HG02610 (cell line): ENCODE data around the gene RDH5.
"Not testable (repeated sequence)": the region's sequence is repeated elsewhere in the genome, so short reads cannot be mapped to it uniquely, and the experiment has no call there.

Experiments used
- ATAC-seq: cut with Tn5 transposase; IDR thresholded peaks from one replicate; pipeline ENCODE4 v1.9.1; 2021; ENCODE audit warnings: mild to moderate bottlenecking, moderate library complexity; ENCODE audit not compliant: unreplicated experiment

Gene RDH5

GRCh38 chr12:55744340-55745030 is 24.3 kb downstream of the RDH5 start:
- ATAC-seq: no peak

GRCh38 chr12:55745361-55746173 is 25.4 kb downstream of the RDH5 start:
- no peak for ATAC-seq

DNA sequence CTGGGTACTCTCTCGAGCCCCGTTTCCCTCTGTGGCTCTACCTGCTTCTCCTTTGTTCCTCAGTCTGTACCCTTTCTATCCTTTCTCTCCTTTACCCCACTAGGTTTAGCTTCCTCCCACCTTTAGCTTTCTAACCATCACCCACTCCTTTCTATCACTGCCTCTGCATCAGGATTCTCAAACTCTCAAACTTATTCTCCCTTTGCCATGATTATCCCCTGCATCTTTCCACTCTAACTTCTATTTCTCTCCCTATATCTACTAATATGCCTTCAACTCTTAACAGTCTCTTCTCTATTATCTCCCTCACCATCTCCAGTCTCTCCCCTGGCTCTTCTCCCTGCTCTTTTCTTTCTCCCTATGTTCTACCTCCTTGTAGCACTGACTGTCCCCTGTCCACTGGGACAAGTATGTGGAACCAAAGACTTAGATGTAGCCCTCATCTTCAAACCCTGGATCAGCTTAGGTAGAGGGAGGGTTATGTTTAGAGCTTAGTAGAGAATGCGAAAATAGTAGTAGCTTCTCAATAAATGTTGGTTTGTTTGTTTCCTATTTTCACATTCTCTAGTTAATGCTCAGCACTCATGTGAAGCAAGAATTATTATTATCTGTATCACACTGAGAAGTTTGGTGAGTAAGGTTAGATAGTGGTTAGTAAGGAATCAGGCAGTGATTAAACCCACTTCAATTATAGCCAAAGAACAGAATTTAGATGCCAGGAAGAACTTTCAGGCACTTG is 26.1 kb downstream of the RDH5 start:
- ATAC-seq: no peak

DNA sequence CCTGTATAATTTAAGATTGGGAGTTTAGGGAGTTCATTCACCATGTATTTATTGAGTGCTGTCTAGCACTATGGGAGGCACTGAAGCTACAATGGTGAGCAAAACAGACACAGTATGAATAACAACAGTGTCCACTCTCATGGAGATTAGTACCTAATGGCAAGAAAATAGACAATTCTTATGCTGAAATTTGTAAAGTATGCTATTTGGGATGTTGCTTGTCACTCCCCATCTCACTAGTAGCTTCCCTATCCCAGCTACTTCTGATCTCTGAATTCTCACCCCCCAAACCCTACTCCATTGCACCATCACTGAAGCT is 26.7 kb downstream of the RDH5 start:
- no peak for ATAC-seq

DNA sequence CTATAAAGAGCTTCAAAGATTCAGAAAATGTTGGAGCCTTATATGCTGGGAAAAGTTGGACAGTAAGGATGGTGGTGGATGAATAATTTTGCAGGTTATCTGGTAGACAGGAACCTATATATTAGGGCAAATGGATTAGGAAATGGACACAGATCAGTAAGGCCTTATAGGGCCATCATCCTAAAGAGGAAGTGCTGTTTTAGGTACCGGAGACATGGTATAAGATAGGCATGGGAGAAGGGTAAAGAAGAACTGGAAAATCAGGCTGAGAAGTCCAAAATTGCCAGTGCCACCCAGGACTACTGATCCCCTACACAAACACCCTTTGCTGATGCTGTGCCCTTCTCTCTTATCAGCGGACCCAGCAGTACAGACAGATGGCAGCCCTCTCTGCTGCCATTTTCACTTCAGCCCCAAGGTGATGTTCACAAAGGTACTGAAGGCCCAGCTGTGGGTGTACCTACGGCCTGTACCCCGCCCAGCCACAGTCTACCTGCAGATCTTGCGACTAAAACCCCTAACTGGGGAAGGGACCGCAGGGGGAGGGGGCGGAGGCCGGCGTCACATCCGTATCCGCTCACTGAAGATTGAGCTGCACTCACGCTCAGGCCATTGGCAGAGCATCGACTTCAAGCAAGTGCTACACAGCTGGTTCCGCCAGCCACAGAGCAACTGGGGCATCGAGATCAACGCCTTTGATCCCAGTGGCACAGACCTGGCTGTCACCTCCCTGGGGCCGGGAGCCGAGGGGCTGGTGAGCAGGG is 28.2 kb downstream of the RDH5 start:
- no peak for ATAC-seq

- ATAC-seq: no peak
Measured at GRCh38 chr12:55755246-55755645, 35.1 kb downstream of the RDH5 start.

GRCh38 chr12:55757701-55758100 is 37.5 kb downstream of the RDH5 start:
- no peak for ATAC-seq

DNA sequence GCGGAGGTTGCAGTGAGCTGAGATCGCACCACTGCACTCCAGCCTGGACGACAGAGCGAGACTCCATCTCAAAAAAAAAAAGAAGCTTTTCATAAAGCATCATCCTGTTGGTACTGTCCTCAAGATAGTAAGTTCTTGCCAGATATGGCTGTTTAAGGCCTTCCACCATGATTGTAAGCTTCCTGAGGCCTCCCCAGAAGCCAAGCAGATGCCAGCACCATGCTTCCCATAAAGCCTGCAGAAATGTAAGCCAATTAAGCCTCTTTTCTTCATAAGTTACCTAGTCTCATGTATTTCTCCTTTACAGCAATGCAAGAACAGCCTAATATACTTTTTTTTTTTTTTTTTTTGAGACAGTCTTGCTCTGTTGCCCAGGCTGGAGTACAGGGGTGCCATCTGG is 38.4 kb downstream of the RDH5 start:
- ATAC-seq: not testable (repeated sequence)

DNA sequence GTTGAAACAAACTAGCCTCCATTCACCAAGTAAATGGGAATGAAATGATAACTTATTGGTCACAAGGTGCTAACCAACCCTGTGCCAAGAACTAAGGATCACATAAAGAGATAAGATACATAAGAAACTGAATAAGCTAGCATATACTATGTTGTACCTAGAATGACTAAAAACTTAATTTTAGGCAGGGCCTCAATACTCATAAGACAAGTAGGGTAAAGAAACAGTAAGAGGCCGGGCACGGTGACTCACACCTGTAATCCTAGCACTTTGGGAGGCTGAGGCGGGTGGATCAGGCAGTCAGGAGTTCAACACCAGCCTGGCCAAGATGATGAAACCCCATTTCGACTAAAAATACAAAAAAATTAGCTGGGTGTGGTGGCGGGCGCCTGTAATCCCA is 40.5 kb downstream of the RDH5 start:
- no peak for ATAC-seq

DNA sequence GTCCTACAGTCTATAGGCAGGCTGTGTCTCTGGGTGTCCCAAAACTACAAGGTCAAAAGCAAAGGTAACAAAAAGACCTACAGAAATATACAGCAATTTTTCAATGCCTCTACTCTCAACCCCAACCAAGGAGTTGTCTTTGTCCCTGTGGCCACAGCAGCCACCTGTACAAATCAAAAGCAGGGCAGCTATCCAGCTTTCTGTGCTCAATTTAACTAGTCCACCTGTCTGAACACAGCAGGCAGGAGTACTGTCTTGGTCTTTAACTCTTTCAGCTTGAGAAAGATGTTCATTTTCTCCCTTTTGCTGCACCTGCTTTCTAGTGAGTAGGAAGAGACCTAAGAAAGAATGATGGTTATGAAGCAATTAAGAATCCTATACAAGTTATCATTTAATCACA is 42.5 kb downstream of the RDH5 start:
- no peak for ATAC-seq

DNA sequence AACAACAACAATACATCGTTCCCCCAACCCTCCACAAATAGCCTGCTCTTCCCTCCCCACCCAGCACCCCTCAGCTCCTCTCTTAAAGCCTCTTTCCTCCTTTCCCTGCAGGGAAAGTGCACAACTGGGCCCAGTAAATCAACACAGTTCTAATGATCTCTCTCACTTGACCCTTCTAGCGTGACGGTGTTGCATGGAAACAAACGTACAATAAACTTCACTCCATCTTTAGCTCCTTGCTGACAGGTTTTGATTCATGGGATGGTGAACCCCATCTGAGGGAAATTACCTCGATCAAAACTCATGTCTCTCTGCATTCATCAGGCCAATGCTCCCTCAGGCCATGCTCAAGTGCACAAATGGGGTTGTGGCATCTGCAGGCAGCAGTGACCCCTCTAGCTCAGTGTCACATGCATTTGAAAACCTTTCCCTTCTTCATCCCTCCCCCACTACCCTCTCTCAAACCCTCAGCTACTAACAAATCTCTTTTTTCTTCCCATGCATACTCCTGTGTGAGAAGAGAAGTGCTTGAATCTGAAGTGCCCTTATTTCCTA is 45.6 kb downstream of the RDH5 start:
- ATAC-seq: no peak

DNA sequence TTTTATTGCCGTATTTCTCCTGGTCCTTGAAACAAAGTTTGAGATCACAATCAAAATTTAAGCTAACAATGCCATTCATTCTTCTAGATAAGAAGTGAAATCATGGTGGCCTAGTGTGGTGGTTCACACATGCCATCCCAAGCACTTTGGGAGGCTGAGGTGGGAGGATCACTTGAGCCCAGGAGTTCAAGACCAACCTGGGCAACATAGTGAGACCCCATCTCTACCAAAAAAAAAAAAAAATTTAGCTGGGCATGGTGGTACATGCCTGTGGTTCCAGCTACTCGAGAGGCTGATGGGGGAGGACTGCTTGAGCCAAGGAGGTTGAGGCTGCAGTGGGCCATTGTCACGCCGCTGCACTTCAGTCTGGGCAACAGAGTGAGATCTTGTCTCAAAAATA is 47.0 kb downstream of the RDH5 start:
- ATAC-seq: no peak

- ATAC-seq: no peak
Measured at GRCh38 chr12:55771736-55772135, 51.5 kb downstream of the RDH5 start.
